ENCODE measurements around the gene RARG.

GRCh38 chr12:53258541-53259539 lies 26.8 kb upstream of the RARG start:
- TF ChIP-seq, protein P1, sequence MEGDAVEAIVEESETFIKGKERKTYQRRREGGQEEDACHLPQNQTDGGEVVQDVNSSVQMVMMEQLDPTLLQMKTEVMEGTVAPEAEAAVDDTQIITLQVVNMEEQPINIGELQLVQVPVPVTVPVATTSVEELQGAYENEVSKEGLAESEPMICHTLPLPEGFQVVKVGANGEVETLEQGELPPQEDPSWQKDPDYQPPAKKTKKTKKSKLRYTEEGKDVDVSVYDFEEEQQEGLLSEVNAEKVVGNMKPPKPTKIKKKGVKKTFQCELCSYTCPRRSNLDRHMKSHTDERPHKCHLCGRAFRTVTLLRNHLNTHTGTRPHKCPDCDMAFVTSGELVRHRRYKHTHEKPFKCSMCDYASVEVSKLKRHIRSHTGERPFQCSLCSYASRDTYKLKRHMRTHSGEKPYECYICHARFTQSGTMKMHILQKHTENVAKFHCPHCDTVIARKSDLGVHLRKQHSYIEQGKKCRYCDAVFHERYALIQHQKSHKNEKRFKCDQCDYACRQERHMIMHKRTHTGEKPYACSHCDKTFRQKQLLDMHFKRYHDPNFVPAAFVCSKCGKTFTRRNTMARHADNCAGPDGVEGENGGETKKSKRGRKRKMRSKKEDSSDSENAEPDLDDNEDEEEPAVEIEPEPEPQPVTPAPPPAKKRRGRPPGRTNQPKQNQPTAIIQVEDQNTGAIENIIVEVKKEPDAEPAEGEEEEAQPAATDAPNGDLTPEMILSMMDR (IDR thresholded peaks at IDR 0.05) = no peak
- TF ChIP-seq POLR2A (IDR thresholded peaks at IDR 0.05) (no peak), EP300 (IDR thresholded peaks at IDR 0.05) (no peak), POLR2AphosphoS5 (IDR thresholded peaks at IDR 0.05) (no peak)
